Transverse colon (tissue), 4 donors: Measurements from ENCODE around the gene THADA.

Experiments
- CTCF ChIP-seq, 5 experiments: fragments of 200-600 bp in 3 of 5; fragments of 450-650 bp in 2 of 5; sonication (generic) in 3 of 5; IDR thresholded peaks; 1 replicate in 2 of 5; 2 replicates in 3 of 5; pipeline ENCODE4 v1.5.1; 2016 to 2017; ENCODE audit warnings: antibody characterized with exemption in 5 of 5, inconsistent platforms in 3 of 5, mild to moderate bottlenecking in 2 of 5, moderate library complexity in 1 of 5
- POLR2AphosphoS5 ChIP-seq, 3 donors: sonication (generic); formaldehyde crosslinking; IDR thresholded peaks; one replicate each; pipeline ENCODE4 v1.6.1; 2016; ENCODE audit warnings: antibody characterized with exemption in 3 of 3

GRCh38 chr2:43460174-43460546, 135.7 kb downstream of the THADA start:
- TF ChIP-seq CTCF (IDR thresholded peaks at IDR 0.05) = no peak
- TF ChIP-seq POLR2AphosphoS5 (IDR thresholded peaks at IDR 0.05) = no peak
